ENCODE measurements around the gene NCAPG. TPM values are rescaled to one million over a fixed set of nuclear protein-coding genes. Genes with fewer than 3 reads are reported as not detected.

The NCAPG gene
- total and polyA plus RNA-seq, 10 of the 15 experiments (the other 5 are each of a cell fraction or from before 2014, with no cell fraction given) = 17.3 to 93.9 (median 53.7) TPM

DNA sequence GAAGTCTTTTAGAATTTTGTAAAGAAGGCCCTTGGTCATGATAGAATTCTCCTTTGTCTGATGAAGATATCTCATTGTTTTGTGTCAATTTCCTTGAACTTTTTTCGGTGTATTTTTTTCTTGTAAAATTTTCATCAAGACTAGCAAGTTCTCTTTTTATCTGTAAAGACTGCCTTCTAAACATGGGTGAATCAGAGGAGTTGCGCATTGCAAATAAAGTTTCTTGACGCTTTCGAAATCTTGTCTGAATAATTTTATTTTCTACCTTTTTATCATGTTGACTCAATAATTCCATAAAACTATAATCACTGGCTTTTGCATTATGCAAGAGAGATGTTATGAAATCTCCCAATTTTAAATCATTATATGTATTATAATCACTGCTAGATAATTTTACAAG lies 66.2 kb downstream of the NCAPG start (continued):
- no peak for TF ChIP-seq PAX5 (IDR thresholded peaks at IDR 0.05; ENCODE audit: borderline replicate concordance, low read depth, low read length)
- TF ChIP-seq, protein P1, sequence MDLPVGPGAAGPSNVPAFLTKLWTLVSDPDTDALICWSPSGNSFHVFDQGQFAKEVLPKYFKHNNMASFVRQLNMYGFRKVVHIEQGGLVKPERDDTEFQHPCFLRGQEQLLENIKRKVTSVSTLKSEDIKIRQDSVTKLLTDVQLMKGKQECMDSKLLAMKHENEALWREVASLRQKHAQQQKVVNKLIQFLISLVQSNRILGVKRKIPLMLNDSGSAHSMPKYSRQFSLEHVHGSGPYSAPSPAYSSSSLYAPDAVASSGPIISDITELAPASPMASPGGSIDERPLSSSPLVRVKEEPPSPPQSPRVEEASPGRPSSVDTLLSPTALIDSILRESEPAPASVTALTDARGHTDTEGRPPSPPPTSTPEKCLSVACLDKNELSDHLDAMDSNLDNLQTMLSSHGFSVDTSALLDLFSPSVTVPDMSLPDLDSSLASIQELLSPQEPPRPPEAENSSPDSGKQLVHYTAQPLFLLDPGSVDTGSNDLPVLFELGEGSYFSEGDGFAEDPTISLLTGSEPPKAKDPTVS (IDR thresholded peaks at IDR 0.05; ENCODE audit: low read depth, low read length) = no peak
- TF ChIP-seq, protein P2, sequence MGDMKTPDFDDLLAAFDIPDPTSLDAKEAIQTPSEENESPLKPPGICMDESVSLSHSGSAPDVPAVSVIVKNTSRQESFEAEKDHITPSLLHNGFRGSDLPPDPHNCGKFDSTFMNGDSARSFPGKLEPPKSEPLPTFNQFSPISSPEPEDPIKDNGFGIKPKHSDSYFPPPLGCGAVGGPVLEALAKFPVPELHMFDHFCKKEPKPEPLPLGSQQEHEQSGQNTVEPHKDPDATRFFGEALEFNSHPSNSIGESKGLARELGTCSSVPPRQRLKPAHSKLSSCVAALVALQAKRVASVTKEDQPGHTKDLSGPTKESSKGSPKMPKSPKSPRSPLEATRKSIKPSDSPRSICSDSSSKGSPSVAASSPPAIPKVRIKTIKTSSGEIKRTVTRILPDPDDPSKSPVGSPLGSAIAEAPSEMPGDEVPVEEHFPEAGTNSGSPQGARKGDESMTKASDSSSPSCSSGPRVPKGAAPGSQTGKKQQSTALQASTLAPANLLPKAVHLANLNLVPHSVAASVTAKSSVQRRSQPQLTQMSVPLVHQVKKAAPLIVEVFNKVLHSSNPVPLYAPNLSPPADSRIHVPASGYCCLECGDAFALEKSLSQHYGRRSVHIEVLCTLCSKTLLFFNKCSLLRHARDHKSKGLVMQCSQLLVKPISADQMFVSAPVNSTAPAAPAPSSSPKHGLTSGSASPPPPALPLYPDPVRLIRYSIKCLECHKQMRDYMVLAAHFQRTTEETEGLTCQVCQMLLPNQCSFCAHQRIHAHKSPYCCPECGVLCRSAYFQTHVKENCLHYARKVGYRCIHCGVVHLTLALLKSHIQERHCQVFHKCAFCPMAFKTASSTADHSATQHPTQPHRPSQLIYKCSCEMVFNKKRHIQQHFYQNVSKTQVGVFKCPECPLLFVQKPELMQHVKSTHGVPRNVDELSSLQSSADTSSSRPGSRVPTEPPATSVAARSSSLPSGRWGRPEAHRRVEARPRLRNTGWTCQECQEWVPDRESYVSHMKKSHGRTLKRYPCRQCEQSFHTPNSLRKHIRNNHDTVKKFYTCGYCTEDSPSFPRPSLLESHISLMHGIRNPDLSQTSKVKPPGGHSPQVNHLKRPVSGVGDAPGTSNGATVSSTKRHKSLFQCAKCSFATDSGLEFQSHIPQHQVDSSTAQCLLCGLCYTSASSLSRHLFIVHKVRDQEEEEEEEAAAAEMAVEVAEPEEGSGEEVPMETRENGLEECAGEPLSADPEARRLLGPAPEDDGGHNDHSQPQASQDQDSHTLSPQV (IDR thresholded peaks at IDR 0.05) = no peak
- TF ChIP-seq, protein P3, sequence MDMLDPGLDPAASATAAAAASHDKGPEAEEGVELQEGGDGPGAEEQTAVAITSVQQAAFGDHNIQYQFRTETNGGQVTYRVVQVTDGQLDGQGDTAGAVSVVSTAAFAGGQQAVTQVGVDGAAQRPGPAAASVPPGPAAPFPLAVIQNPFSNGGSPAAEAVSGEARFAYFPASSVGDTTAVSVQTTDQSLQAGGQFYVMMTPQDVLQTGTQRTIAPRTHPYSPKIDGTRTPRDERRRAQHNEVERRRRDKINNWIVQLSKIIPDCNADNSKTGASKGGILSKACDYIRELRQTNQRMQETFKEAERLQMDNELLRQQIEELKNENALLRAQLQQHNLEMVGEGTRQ (IDR thresholded peaks at IDR 0.05; ENCODE audit: borderline replicate concordance, low read depth, low read length) = no peak
- TF ChIP-seq MYB (IDR thresholded peaks at IDR 0.05; ENCODE audit: borderline replicate concordance, low read depth, low read length) = no peak
- TF ChIP-seq, protein P4, sequence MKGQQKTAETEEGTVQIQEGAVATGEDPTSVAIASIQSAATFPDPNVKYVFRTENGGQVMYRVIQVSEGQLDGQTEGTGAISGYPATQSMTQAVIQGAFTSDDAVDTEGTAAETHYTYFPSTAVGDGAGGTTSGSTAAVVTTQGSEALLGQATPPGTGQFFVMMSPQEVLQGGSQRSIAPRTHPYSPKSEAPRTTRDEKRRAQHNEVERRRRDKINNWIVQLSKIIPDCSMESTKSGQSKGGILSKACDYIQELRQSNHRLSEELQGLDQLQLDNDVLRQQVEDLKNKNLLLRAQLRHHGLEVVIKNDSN (IDR thresholded peaks at IDR 0.05; ENCODE audit: borderline replicate concordance, extremely low read length, insufficient read depth, low read depth, low read length) = no peak
- TF ChIP-seq, protein P5, sequence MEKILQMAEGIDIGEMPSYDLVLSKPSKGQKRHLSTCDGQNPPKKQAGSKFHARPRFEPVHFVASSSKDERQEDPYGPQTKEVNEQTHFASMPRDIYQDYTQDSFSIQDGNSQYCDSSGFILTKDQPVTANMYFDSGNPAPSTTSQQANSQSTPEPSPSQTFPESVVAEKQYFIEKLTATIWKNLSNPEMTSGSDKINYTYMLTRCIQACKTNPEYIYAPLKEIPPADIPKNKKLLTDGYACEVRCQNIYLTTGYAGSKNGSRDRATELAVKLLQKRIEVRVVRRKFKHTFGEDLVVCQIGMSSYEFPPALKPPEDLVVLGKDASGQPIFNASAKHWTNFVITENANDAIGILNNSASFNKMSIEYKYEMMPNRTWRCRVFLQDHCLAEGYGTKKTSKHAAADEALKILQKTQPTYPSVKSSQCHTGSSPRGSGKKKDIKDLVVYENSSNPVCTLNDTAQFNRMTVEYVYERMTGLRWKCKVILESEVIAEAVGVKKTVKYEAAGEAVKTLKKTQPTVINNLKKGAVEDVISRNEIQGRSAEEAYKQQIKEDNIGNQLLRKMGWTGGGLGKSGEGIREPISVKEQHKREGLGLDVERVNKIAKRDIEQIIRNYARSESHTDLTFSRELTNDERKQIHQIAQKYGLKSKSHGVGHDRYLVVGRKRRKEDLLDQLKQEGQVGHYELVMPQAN (conservative IDR thresholded peaks at IDR 0.05) = no peak

All from GM12878 (cell line).